ENCODE results near the gene NHS.

NHS gene

GRCh38 chrX:17449866-17450265 is 74.9 kb downstream of the NHS start:
- Mint-ChIP-seq H3K4me3 (no peak overlapping the region), H3K4me1 (no peaks in the 10 kb centered on the region), H3K9me3 (no peaks in the 10 kb centered on the region), H3K27ac (no peak overlapping the region), H3K27me3 (no peaks in the 10 kb centered on the region), H3K36me3 (no peaks in the 10 kb centered on the region)
- DNase-seq = no peak
- CTCF ChIA-PET = no interaction called here

GRCh38 chrX:17453788-17454187 is 78.8 kb downstream of the NHS start:
- Mint-ChIP-seq H3K27ac (no peak overlapping the region), H3K4me3 (no peak overlapping the region), H3K27me3 (no peaks in the 10 kb centered on the region), H3K4me1 (no peaks in the 10 kb centered on the region), H3K9me3 (no peaks in the 10 kb centered on the region), H3K36me3 (no peaks in the 10 kb centered on the region)
- CTCF ChIA-PET = interaction anchor here (0.6 kb wide), 1 partner anchor 235 kb away, joined by 3 read pairs; no protein-coding TSS in a partner anchor
- no peak for DNase-seq

GRCh38 chrX:17456526-17456925 is 81.5 kb downstream of the NHS start:
- no peaks in the 10 kb centered on the region for H3K4me1 Mint-ChIP-seq
- no peak overlapping the region for H3K27ac Mint-ChIP-seq
- no peaks in the 10 kb centered on the region for H3K27me3 Mint-ChIP-seq
- CTCF ChIA-PET = no interaction called here
- DNase-seq = no peak
- H3K36me3 Mint-ChIP-seq = no peaks in the 10 kb centered on the region
- H3K4me3 Mint-ChIP-seq = no peak overlapping the region
- H3K9me3 Mint-ChIP-seq = no peaks in the 10 kb centered on the region

GRCh38 chrX:17459008-17459611 is 84.1 kb downstream of the NHS start:
- CTCF ChIA-PET = no interaction called here
- H3K4me1 Mint-ChIP-seq = no peaks in the 10 kb centered on the region
- no peak for DNase-seq
- H3K36me3 Mint-ChIP-seq = no peaks in the 10 kb centered on the region
- H3K9me3 Mint-ChIP-seq = no peaks in the 10 kb centered on the region
- H3K27ac Mint-ChIP-seq = no peak overlapping the region
- no peak overlapping the region for H3K4me3 Mint-ChIP-seq
- no peaks in the 10 kb centered on the region for H3K27me3 Mint-ChIP-seq

- no peaks in the 10 kb centered on the region for H3K27me3 Mint-ChIP-seq
- H3K27ac Mint-ChIP-seq = no peak overlapping the region
- H3K4me1 Mint-ChIP-seq = no peaks in the 10 kb centered on the region
- CTCF ChIA-PET = no interaction called here
- H3K9me3 Mint-ChIP-seq = no peaks in the 10 kb centered on the region
- no peak overlapping the region for H3K4me3 Mint-ChIP-seq
- DNase-seq = no peak
- no peaks in the 10 kb centered on the region for H3K36me3 Mint-ChIP-seq
Measured at GRCh38 chrX:17459661-17460060, 84.7 kb downstream of the NHS start.

- Mint-ChIP-seq H3K4me1 (no peaks in the 10 kb centered on the region), H3K27ac (no peak overlapping the region), H3K27me3 (no peaks in the 10 kb centered on the region), H3K9me3 (no peaks in the 10 kb centered on the region), H3K36me3 (no peaks in the 10 kb centered on the region), H3K4me3 (no peak overlapping the region)
- CTCF ChIA-PET = no interaction called here
- DNase-seq = no peak
Measured at GRCh38 chrX:17462881-17463280, 87.9 kb downstream of the NHS start.

DNA sequence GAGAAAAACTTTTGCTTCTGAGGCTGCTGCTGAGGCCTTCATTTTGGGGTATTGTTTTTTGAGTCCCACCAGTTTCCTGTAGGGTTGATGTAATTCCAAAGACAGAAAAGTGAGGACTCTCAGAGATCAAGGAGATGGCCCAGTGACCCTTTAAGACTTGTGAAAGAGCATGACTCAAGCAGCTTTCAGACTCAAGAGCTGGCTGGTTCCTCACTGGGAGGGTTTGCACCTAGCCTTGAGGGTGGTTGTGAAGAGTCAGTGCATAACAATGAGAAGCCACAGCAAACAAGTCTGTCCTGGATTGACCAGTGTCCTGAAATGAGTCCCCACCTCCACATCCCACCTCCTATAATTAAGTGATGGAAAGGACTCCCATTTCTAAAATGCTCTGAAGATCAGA is 89.2 kb downstream of the NHS start:
- Mint-ChIP-seq H3K4me1 (no peaks in the 10 kb centered on the region), H3K4me3 (no peak overlapping the region), H3K36me3 (no peaks in the 10 kb centered on the region), H3K9me3 (no peaks in the 10 kb centered on the region), H3K27ac (no peak overlapping the region), H3K27me3 (no peaks in the 10 kb centered on the region)
- CTCF ChIA-PET = no interaction called here
- no peak for DNase-seq

DNA sequence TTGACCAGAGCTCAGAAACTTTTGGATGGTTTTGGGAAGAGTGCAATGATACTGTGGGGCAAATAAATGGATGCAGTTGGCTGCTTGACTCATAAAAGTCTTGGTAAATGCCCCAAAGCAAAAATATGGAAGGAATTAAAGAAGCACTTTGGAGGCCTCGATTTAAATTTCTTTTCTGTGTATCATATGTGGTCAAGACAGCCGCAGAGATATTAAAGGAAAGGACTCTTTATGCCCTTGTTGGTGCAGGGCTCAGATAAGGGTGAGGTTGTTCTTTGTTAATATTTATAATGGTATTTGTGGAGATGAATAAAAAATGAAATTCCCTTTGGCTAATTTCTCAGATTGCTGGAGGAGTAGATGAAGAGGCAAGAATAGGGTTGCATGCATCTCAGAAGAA is 90.2 kb downstream of the NHS start:
- Mint-ChIP-seq H3K27ac (no peak overlapping the region), H3K27me3 (no peaks in the 10 kb centered on the region), H3K4me1 (no peaks in the 10 kb centered on the region), H3K4me3 (no peak overlapping the region), H3K36me3 (no peaks in the 10 kb centered on the region), H3K9me3 (no peaks in the 10 kb centered on the region)
- CTCF ChIA-PET = no interaction called here
- DNase-seq = no peak

DNA sequence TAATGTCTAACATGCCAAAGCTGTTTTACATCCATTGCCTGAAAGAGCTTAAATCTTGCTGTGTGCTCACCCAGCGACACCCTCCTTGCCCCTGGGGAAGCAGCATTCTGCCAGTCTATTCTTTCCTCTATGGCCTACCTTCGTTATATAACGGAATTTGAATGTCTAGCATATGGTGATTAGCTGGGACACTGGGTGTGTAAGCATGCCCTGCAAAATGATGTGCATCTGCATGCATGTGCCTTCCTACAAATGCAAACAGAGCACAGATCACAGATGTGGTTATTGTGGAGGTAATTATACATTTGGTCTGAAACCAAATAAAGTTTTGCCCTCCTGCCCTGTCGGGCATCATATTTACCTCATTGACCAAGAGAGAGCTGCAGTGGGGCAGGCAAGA is 90.8 kb downstream of the NHS start:
- Mint-ChIP-seq H3K36me3 (no peaks in the 10 kb centered on the region), H3K27ac (no peak overlapping the region), H3K27me3 (no peaks in the 10 kb centered on the region), H3K4me3 (no peak overlapping the region), H3K4me1 (no peaks in the 10 kb centered on the region), H3K9me3 (no peaks in the 10 kb centered on the region)
- CTCF ChIA-PET = no interaction called here
- DNase-seq = no peak

- Mint-ChIP-seq H3K36me3 (no peaks in the 10 kb centered on the region), H3K27me3 (no peaks in the 10 kb centered on the region), H3K27ac (no peak overlapping the region), H3K9me3 (no peaks in the 10 kb centered on the region), H3K4me3 (no peak overlapping the region), H3K4me1 (no peaks in the 10 kb centered on the region)
- DNase-seq = no peak
- CTCF ChIA-PET = no interaction called here
Measured at GRCh38 chrX:17470136-17470535, 95.1 kb downstream of the NHS start.

GRCh38 chrX:17471121-17471520 is 96.1 kb downstream of the NHS start:
- DNase-seq = no peak
- Mint-ChIP-seq H3K4me3 (no peak overlapping the region), H3K27ac (no peak overlapping the region), H3K4me1 (no peaks in the 10 kb centered on the region), H3K36me3 (no peaks in the 10 kb centered on the region), H3K9me3 (no peaks in the 10 kb centered on the region), H3K27me3 (no peaks in the 10 kb centered on the region)
- CTCF ChIA-PET = no interaction called here

DNA sequence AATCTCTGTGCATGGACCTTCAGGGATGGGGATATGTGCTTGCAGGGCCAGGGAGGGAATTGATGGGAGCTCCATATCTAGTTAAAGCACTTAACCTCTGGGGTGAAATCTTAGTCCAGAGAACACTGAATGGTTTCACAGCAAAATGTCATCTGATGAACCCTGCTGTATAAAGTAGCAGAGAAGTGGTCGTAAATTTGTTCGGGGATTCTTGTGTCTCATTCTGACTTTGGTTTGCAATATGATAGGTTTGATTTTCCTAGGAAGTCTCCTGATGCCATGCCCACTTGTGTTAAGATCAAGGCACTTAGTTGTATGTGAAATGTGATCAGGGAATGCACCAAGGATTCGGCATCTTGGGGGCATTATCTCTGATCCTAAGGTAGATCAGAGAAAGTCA is 96.9 kb downstream of the NHS start:
- Mint-ChIP-seq H3K4me1 (no peaks in the 10 kb centered on the region), H3K4me3 (no peak overlapping the region), H3K27me3 (no peaks in the 10 kb centered on the region), H3K27ac (no peak overlapping the region), H3K36me3 (no peaks in the 10 kb centered on the region), H3K9me3 (no peaks in the 10 kb centered on the region)
- no peak for DNase-seq
- CTCF ChIA-PET = no interaction called here

GRCh38 chrX:17472424-17472823 is 97.4 kb downstream of the NHS start:
- H3K36me3 Mint-ChIP-seq = no peaks in the 10 kb centered on the region
- no peaks in the 10 kb centered on the region for H3K4me1 Mint-ChIP-seq
- H3K27me3 Mint-ChIP-seq = no peaks in the 10 kb centered on the region
- CTCF ChIA-PET = no interaction called here
- no peaks in the 10 kb centered on the region for H3K9me3 Mint-ChIP-seq
- no peak for DNase-seq
- no peak overlapping the region for H3K4me3 Mint-ChIP-seq
- no peak overlapping the region for H3K27ac Mint-ChIP-seq

DNA sequence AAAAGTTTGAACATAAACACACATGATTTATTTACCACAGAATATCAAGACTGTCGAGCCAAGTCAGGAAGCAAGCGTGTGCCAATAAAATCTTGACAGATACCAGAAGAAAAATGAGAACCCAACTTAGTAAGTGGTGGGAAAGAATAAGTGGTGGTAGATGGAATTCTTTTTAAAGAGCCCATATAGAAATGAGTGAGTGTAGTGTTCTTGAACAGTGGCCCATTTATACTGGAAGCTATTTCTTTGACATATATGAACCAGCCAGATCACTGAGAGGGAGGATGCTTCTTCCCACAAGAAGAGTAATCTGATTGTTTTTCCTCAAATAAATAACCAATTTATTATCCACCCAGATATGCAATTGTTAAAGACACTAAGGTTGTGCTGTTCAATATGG is 98.0 kb downstream of the NHS start:
- Mint-ChIP-seq H3K4me1 (no peaks in the 10 kb centered on the region), H3K27ac (no peak overlapping the region), H3K4me3 (no peak overlapping the region), H3K9me3 (no peaks in the 10 kb centered on the region), H3K27me3 (no peaks in the 10 kb centered on the region), H3K36me3 (no peaks in the 10 kb centered on the region)
- CTCF ChIA-PET = no interaction called here
- DNase-seq = no peak

DNA sequence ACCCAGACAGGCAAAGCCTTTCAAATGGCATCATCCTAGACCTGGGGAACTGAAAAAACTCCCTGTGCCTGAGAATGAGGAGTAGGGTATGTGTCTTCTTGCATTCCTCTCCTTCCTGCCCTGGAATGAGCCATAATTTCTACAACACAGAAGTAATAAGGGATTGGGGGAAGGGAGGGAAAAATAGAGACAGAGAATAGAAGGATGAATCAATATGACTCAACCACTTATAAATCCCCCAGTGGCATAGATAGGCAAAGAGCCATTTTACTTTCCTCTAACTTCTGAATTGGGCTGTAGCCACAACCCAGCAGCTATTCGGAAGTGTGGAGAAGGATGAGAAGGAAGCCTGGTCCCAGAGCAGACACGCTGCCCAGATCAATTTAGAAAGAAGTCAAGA is 99.9 kb downstream of the NHS start:
- H3K27me3 Mint-ChIP-seq = no peaks in the 10 kb centered on the region
- no peak overlapping the region for H3K27ac Mint-ChIP-seq
- H3K4me3 Mint-ChIP-seq = no peak overlapping the region
- no peaks in the 10 kb centered on the region for H3K4me1 Mint-ChIP-seq
- H3K36me3 Mint-ChIP-seq = no peaks in the 10 kb centered on the region
- H3K9me3 Mint-ChIP-seq = no peaks in the 10 kb centered on the region
- no peak for DNase-seq
- CTCF ChIA-PET = no interaction called here

Data from activated naive CD4-positive, alpha-beta T cell treated with anti-CD3 and anti-CD28 coated beads, Interleukin-2, amount 10 ng/mL, durations not matched to agents 7 days and 5 days (primary cell).